Measurements from ENCODE around the gene EFCAB6.

Gene EFCAB6

GRCh38 chr22:43776081-43776670, 35.9 kb downstream of the EFCAB6 start:
- H3K36me3 Mint-ChIP-seq (ENCODE audit: low read depth): no peaks in the 10 kb centered on the region
- no peak overlapping the region for H3K4me3 Mint-ChIP-seq
- no peak overlapping the region for H3K27ac Mint-ChIP-seq
- no peaks in the 10 kb centered on the region for H3K27me3 Mint-ChIP-seq
- H3K9me3 Mint-ChIP-seq: no peaks in the 10 kb centered on the region
- H3K4me1 Mint-ChIP-seq (ENCODE audit: low read depth): no peaks in the 10 kb centered on the region
- DNase-seq: no peak

- H3K4me1 Mint-ChIP-seq (ENCODE audit: low read depth): no peaks in the 10 kb centered on the region
- no peaks in the 10 kb centered on the region for H3K9me3 Mint-ChIP-seq
- no peak overlapping the region for H3K27ac Mint-ChIP-seq
- H3K36me3 Mint-ChIP-seq (ENCODE audit: low read depth): no peaks in the 10 kb centered on the region
- peaks cover 3% of the 10 kb centered on the region for H3K27me3 Mint-ChIP-seq
- no peak overlapping the region for H3K4me3 Mint-ChIP-seq
- DNase-seq: no peak
These were observed 37.7 kb downstream of the EFCAB6 start for GRCh38 chr22:43774318-43774915.

GRCh38 chr22:43772831-43773230, 39.3 kb downstream of the EFCAB6 start:
- H3K4me3 Mint-ChIP-seq: no peak overlapping the region
- H3K4me1 Mint-ChIP-seq (ENCODE audit: low read depth): no peaks in the 10 kb centered on the region
- H3K9me3 Mint-ChIP-seq: no peaks in the 10 kb centered on the region
- peaks cover 3% of the 10 kb centered on the region for H3K27me3 Mint-ChIP-seq
- no peaks in the 10 kb centered on the region for H3K36me3 Mint-ChIP-seq (ENCODE audit: low read depth)
- DNase-seq: no peak
- H3K27ac Mint-ChIP-seq: no peak overlapping the region

GRCh38 chr22:43755452-43755851, 56.7 kb downstream of the EFCAB6 start:
- Mint-ChIP-seq H3K27me3 (peaks cover 37% of the 10 kb centered on the region), H3K27ac (no peak overlapping the region), H3K9me3 (no peaks in the 10 kb centered on the region), H3K4me1 (ENCODE audit: low read depth) (no peaks in the 10 kb centered on the region), H3K4me3 (no peak overlapping the region), H3K36me3 (ENCODE audit: low read depth) (no peaks in the 10 kb centered on the region)
- DNase-seq: no peak

GRCh38 chr22:43755011-43755410, 57.1 kb downstream of the EFCAB6 start:
- H3K36me3 Mint-ChIP-seq (ENCODE audit: low read depth): no peaks in the 10 kb centered on the region

GRCh38 chr22:43754176-43754575, 57.9 kb downstream of the EFCAB6 start:
- no peaks in the 10 kb centered on the region for H3K36me3 Mint-ChIP-seq (ENCODE audit: low read depth)
- no peak overlapping the region for H3K27ac Mint-ChIP-seq
- DNase-seq: no peak
- no peak overlapping the region for H3K4me3 Mint-ChIP-seq
- peaks cover 32% of the 10 kb centered on the region for H3K27me3 Mint-ChIP-seq
- H3K4me1 Mint-ChIP-seq (ENCODE audit: low read depth): no peaks in the 10 kb centered on the region
- H3K9me3 Mint-ChIP-seq: no peaks in the 10 kb centered on the region

More at GRCh38 chr22:43755011-43755410, 57.1 kb downstream of the EFCAB6 start:
- no peak for DNase-seq
- H3K4me1 Mint-ChIP-seq (ENCODE audit: low read depth): no peaks in the 10 kb centered on the region
- no peak overlapping the region for H3K4me3 Mint-ChIP-seq
- H3K9me3 Mint-ChIP-seq: no peaks in the 10 kb centered on the region
- H3K27me3 Mint-ChIP-seq: peaks cover 37% of the 10 kb centered on the region
- no peak overlapping the region for H3K27ac Mint-ChIP-seq

- Mint-ChIP-seq H3K27me3 (peaks cover 32% of the 10 kb centered on the region), H3K9me3 (no peaks in the 10 kb centered on the region), H3K27ac (no peak overlapping the region), H3K36me3 (ENCODE audit: low read depth) (no peaks in the 10 kb centered on the region), H3K4me3 (no peak overlapping the region), H3K4me1 (ENCODE audit: low read depth) (no peaks in the 10 kb centered on the region)
- DNase-seq: no peak
These were observed 58.4 kb downstream of the EFCAB6 start for GRCh38 chr22:43753688-43754087.

- Mint-ChIP-seq H3K27ac (no peak overlapping the region), H3K36me3 (ENCODE audit: low read depth) (no peaks in the 10 kb centered on the region), H3K27me3 (peaks cover 30% of the 10 kb centered on the region), H3K4me1 (ENCODE audit: low read depth) (no peaks in the 10 kb centered on the region), H3K4me3 (no peak overlapping the region), H3K9me3 (no peaks in the 10 kb centered on the region)
- no peak for DNase-seq
These were observed 61.4 kb downstream of the EFCAB6 start for GRCh38 chr22:43750751-43751150.

GRCh38 chr22:43749473-43749872, 62.6 kb downstream of the EFCAB6 start:
- Mint-ChIP-seq H3K4me3 (no peak overlapping the region), H3K9me3 (no peaks in the 10 kb centered on the region), H3K4me1 (ENCODE audit: low read depth) (no peaks in the 10 kb centered on the region), H3K27ac (no peak overlapping the region), H3K36me3 (ENCODE audit: low read depth) (no peaks in the 10 kb centered on the region), H3K27me3 (peaks cover 34% of the 10 kb centered on the region)
- DNase-seq: no peak

GRCh38 chr22:43747877-43748276, 64.2 kb downstream of the EFCAB6 start:
- Mint-ChIP-seq H3K4me1 (ENCODE audit: low read depth) (no peaks in the 10 kb centered on the region), H3K27me3 (peaks cover 39% of the 10 kb centered on the region)

GRCh38 chr22:43747058-43747457, 65.0 kb downstream of the EFCAB6 start:
- Mint-ChIP-seq H3K4me1 (ENCODE audit: low read depth) (no peaks in the 10 kb centered on the region), H3K27ac (no peak overlapping the region), H3K4me3 (no peak overlapping the region)

More at GRCh38 chr22:43747877-43748276, 64.2 kb downstream of the EFCAB6 start:
- no peak for DNase-seq
- Mint-ChIP-seq H3K27ac (no peak overlapping the region), H3K9me3 (no peaks in the 10 kb centered on the region), H3K36me3 (ENCODE audit: low read depth) (no peaks in the 10 kb centered on the region), H3K4me3 (no peak overlapping the region)

GRCh38 chr22:43745783-43746356, 66.2 kb downstream of the EFCAB6 start:
- Mint-ChIP-seq H3K36me3 (ENCODE audit: low read depth) (no peaks in the 10 kb centered on the region), H3K4me1 (ENCODE audit: low read depth) (no peaks in the 10 kb centered on the region), H3K9me3 (no peaks in the 10 kb centered on the region), H3K4me3 (no peak overlapping the region), H3K27me3 (peaks cover 24% of the 10 kb centered on the region), H3K27ac (no peak overlapping the region)
- DNase-seq: no peak

More at GRCh38 chr22:43747058-43747457, 65.0 kb downstream of the EFCAB6 start:
- H3K9me3 Mint-ChIP-seq: no peaks in the 10 kb centered on the region
- peaks cover 33% of the 10 kb centered on the region for H3K27me3 Mint-ChIP-seq
- H3K36me3 Mint-ChIP-seq (ENCODE audit: low read depth): no peaks in the 10 kb centered on the region
- DNase-seq: no peak

GRCh38 chr22:43745411-43745770, 66.7 kb downstream of the EFCAB6 start:
- Mint-ChIP-seq H3K4me3 (no peak overlapping the region), H3K36me3 (ENCODE audit: low read depth) (no peaks in the 10 kb centered on the region), H3K27me3 (peaks cover 24% of the 10 kb centered on the region), H3K27ac (no peak overlapping the region), H3K4me1 (ENCODE audit: low read depth) (no peaks in the 10 kb centered on the region), H3K9me3 (no peaks in the 10 kb centered on the region)
- DNase-seq: no peak

GRCh38 chr22:43744700-43745410, 67.2 kb downstream of the EFCAB6 start:
- Mint-ChIP-seq H3K36me3 (ENCODE audit: low read depth) (no peaks in the 10 kb centered on the region), H3K4me1 (ENCODE audit: low read depth) (no peaks in the 10 kb centered on the region), H3K4me3 (no peak overlapping the region), H3K27me3 (peaks cover 24% of the 10 kb centered on the region), H3K9me3 (no peaks in the 10 kb centered on the region), H3K27ac (no peak overlapping the region)
- DNase-seq: no peak

Data from activated T-cell treated with anti-CD3 and anti-CD28 coated beads, Interleukin-2, amount 50 U/mL, for 24 hours (primary cell).